CD4-positive, alpha-beta memory T cell (primary cell): Measurements from ENCODE around the gene NT5DC1. TPM values are rescaled to one million over a fixed set of nuclear protein-coding genes. Genes with fewer than 3 reads are reported as not detected.

Experiments
- CTCF ChIA-PET: fragments of 350-600 bp; sonication (Branson Sonifier 250); formaldehyde crosslinking; loops from one replicate; lab custom pipeline; 2021; ENCODE audit warnings: inconsistent platforms; ENCODE audit not compliant: partially characterized antibody; lab: Charles Lee
- POLR2A ChIA-PET: fragments of 350-600 bp; sonication (Branson Sonifier 250); formaldehyde crosslinking; loops from one replicate; lab custom pipeline; 2021; ENCODE audit not compliant: partially characterized antibody; lab: Charles Lee
- DNase-seq, 5 donors: peaks; one replicate each; pipeline versions ENCODE4 v3.0.0 to v3.0.0-alpha.2; 2020 to 2022; ENCODE audit warnings: mixed read lengths in 1 of 5
- H3K27ac ChIP-seq: one replicate; pipeline ENCODE4 v1.7.0; 2013; ENCODE audit warnings: low read depth, low read length
- H3K27me3 ChIP-seq: 2 replicates; pipeline ENCODE4 v1.7.0; 2013; ENCODE audit warnings: mild to moderate bottlenecking, low read length, moderate library complexity; ENCODE audit not compliant: insufficient read depth
- H3K36me3 ChIP-seq: 2 replicates; pipeline ENCODE4 v1.7.0; 2013; ENCODE audit warnings: mild to moderate bottlenecking, low read length, moderate library complexity; ENCODE audit not compliant: insufficient read depth
- H3K4me1 ChIP-seq: 2 replicates; pipeline ENCODE4 v1.7.0; 2013; ENCODE audit warnings: mild to moderate bottlenecking, low read length, moderate library complexity; ENCODE audit not compliant: insufficient read depth
- H3K4me3 ChIP-seq, 2 donors: one replicate each; pipeline ENCODE4 v1.7.0; 2013; ENCODE audit warnings: low read length in 2 of 2, mild to moderate bottlenecking in 1 of 2
- H3K9me3 ChIP-seq, 2 donors: one replicate each; pipeline ENCODE4 v1.7.0; 2013; ENCODE audit warnings: low read length in 2 of 2, control low read depth in 1 of 2; ENCODE audit not compliant: control insufficient read depth in 1 of 2
- H3K27ac Mint-ChIP-seq, 7 donors: one replicate each; pipeline ENCODE4 v1.8.0; 2020 to 2021; ENCODE audit warnings: mixed read lengths in 7 of 7, mild to moderate bottlenecking in 6 of 7, inconsistent platforms in 3 of 7, moderate library complexity in 3 of 7
- H3K27me3 Mint-ChIP-seq, 2 donors: one replicate each; pipeline ENCODE4 v1.8.0; 2020 to 2021; ENCODE audit warnings: mixed read lengths in 2 of 2
- H3K36me3 Mint-ChIP-seq, 2 donors: one replicate each; pipeline ENCODE4 v1.8.0; 2020 to 2021; ENCODE audit warnings: mixed read lengths in 2 of 2, inconsistent platforms in 1 of 2, mild to moderate bottlenecking in 1 of 2
- H3K4me1 Mint-ChIP-seq, 4 donors: one replicate each; pipeline ENCODE4 v1.8.0; 2020 to 2021; ENCODE audit warnings: mixed read lengths in 4 of 4, mild to moderate bottlenecking in 1 of 4
- H3K4me3 Mint-ChIP-seq, 8 donors: one replicate each; pipeline ENCODE4 v1.8.0; 2020 to 2021; ENCODE audit warnings: mixed read lengths in 8 of 8, mild to moderate bottlenecking in 7 of 8, moderate library complexity in 6 of 8, inconsistent platforms in 3 of 8
- H3K9me3 Mint-ChIP-seq, 8 donors: one replicate each; pipeline ENCODE4 v1.8.0; 2020 to 2021; ENCODE audit warnings: mixed read lengths in 8 of 8, mild to moderate bottlenecking in 5 of 8, inconsistent platforms in 3 of 8, moderate library complexity in 1 of 8
- intact Hi-C: fragments of 100-400 bp; cut with micrococcal nuclease; formaldehyde crosslinking; loops from one replicate; pipeline ENCODE4 v1.15.1; 2023
- polyA plus RNA-seq, 2 donors: library from polyadenylated mRNA; unstranded; fragments of 300-500 nt; fragmentation: Illumina TruSeq; gene quantifications; one replicate each; pipeline ENCODE4 v1.2.3, GENCODE V29; 2021
- total RNA-seq, 2 experiments: library from RNA; stranded (reverse); gene quantifications; one replicate each; pipeline ENCODE4 v1.2.3, GENCODE V29; 2021

NT5DC1 gene
- total and polyA plus RNA-seq, 4 experiments from 2014 or later: 50.5 to 78.4 (median 58.3) TPM

DNA sequence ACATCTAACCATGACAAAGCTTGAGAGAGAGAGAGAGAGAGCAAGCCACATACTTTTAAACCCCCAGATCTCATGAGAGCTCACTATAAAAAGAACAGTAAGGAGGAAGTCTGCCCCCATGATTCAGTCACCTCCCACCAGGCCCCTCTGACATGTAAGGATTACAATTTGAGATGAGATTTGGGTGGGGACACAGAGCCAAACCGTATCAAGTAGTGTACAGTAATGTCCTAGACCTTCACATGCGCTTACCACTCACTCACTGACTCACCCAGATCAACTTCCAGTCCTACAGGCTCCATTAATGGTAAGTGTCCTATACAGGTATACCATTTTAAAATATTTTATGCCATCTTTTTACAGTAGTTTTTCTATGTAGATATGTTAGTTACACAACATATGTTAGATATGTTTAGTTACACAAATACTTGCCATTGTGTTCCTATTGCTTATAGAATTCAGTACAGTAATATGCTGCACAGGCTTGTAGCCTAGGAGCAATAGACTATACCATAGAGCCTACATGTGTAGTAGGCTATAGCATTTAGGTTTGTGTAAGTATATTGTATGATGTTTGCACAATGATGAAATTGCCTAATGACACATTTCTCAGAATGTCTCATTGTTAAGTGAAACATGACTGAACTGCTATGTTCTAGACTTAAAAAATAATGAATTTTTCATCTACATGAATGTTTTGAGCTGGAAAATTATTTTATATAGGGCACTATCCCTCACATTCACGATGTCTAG is 167.4 kb downstream of the NT5DC1 start:
- H3K4me1 Mint-ChIP-seq: peaks cover 12 to 23% (median 19%) of the 10 kb centered on the region in 4 donors
- no peak overlapping the region for H3K4me3 ChIP-seq
- H3K27me3 ChIP-seq: no peaks in the 10 kb centered on the region
- H3K4me3 Mint-ChIP-seq: no peak overlapping the region
- H3K27me3 Mint-ChIP-seq: no peaks in the 10 kb centered on the region
- peaks cover 33 to 36% of the 10 kb centered on the region in 2 donors for H3K36me3 Mint-ChIP-seq
- H3K9me3 Mint-ChIP-seq: peaks cover 0 to 14% (median 11%) of the 10 kb centered on the region in 8 donors
- no peaks in the 10 kb centered on the region for H3K9me3 ChIP-seq
- H3K4me1 ChIP-seq: peaks cover 20% of the 10 kb centered on the region
- peak overlapping the region in 6 of 7 donors; percentile 4 to 88 (median 79) for H3K27ac Mint-ChIP-seq
- no peak for DNase-seq
- peaks cover 8% of the 10 kb centered on the region for H3K36me3 ChIP-seq
- intact Hi-C loops: loop anchor here (1.0 kb wide), 2 partner anchors 8 to 264 kb away; no protein-coding TSS in a partner anchor
- POLR2A ChIA-PET: interaction anchor here (0.9 to 3.9 kb wide), 5 partner anchors 11 to 303 kb away, joined by 3 to 66 read pairs (median 4); partner anchors contain the start of genes RWDD1, TSPYL1 and TSPYL4
- H3K27ac ChIP-seq: no peak overlapping the region
- CTCF ChIA-PET: interaction anchor here (0.9 to 5.6 kb wide), 23 partner anchors 11 to 304 kb away, joined by 3 to 49 read pairs (median 4); partner anchors contain the start of genes NT5DC1, RWDD1, TSPYL1 and TSPYL4

DNA sequence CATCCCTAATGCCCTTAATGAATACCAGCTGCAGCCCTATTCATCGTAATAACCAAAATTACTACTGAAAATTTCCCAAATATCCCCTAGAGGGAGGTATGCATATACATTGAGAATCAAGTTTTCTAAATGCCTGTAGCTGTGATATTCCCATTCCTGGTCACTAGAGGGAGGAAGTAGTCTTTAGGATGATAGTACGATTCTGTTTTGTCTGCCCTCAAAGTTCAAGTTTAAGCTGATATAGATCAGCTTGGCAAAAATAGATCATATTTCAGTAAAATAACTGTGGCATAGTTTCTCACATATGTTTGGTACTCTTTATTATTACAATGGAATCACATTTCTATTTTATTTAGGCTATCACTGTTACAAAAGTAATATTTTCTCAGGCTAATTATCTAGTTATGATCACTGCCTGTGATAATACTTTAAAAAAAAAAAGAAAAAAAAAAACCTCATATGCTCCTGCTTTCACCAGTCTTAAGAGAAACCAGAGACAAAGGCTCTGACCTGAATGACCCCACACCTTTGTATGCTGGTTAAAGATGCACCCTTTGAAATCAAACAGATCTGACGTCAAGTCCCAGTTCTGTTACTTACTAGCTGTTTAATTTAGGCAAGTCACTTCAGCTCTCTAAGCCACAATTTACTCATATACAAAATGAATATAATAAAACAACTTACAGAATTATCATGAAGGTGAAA is 168.1 kb downstream of the NT5DC1 start:
- Histone ChIP-seq H3K27me3 (no peaks in the 10 kb centered on the region), H3K27ac (no peak overlapping the region), H3K9me3 (no peaks in the 10 kb centered on the region), H3K4me3 (no peak overlapping the region), H3K36me3 (peaks cover 8% of the 10 kb centered on the region), H3K4me1 (peaks cover 25% of the 10 kb centered on the region)
- H3K9me3 Mint-ChIP-seq: peaks cover 0 to 7% (median 5%) of the 10 kb centered on the region in 8 donors
- H3K4me1 Mint-ChIP-seq: peaks cover 16 to 29% (median 24%) of the 10 kb centered on the region in 4 donors
- H3K4me3 Mint-ChIP-seq: no peak overlapping the region
- ChIA-PET POLR2A (interaction anchor here (0.9 to 3.9 kb wide), 3 partner anchors 10 to 302 kb away, joined by 3 to 66 read pairs (median 7); partner anchors contain the start of genes RWDD1, TSPYL1 and TSPYL4), CTCF (interaction anchor here (0.9 to 5.6 kb wide), 23 partner anchors 10 to 303 kb away, joined by 3 to 49 read pairs (median 4); partner anchors contain the start of genes NT5DC1, RWDD1, TSPYL1 and TSPYL4)
- peak overlapping the region; percentile 4 to 82 (median 65) for H3K27ac Mint-ChIP-seq
- intact Hi-C loops: loop anchor here (1.0 kb wide), 2 partner anchors 8 to 264 kb away; no protein-coding TSS in a partner anchor
- H3K27me3 Mint-ChIP-seq: no peaks in the 10 kb centered on the region
- peak in 4 of 5 donors; percentile 44 to 50 (median 46) for DNase-seq
- peaks cover 25 to 39% of the 10 kb centered on the region in 2 donors for H3K36me3 Mint-ChIP-seq

DNA sequence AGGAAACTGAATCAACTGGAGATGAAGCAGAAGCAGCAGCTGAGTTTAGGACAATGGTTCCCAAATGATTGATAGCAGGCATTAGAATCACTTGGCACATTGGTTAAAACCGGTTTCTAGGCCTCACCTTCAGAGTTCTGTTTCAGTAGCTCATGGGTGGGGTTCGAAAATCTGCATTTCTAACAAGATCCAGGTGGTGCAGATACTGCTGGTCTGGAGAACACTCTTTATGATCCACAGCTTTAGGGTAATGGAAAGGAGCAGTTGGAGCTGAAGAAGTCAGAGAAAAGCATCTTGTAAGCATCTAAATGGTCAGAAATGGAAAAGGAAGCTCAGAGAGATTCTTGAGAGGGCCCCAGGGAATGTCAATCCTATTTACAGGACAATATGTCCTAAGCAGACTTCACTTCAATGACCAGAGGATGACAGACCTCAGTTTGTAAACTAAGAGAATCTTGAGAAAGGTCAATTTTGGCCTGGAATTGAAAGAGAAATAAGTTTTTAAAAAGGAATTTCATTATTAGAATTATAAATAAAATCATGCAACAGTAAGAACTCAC is 170.6 kb downstream of the NT5DC1 start:
- peaks cover 8% of the 10 kb centered on the region for H3K36me3 ChIP-seq
- H3K27me3 ChIP-seq: no peaks in the 10 kb centered on the region
- Mint-ChIP-seq H3K36me3 (peaks cover 22 to 48% of the 10 kb centered on the region in 2 donors), H3K4me1 (peaks cover 27 to 52% (median 35%) of the 10 kb centered on the region in 4 donors), H3K4me3 (no peak overlapping the region), H3K9me3 (no peaks in the 10 kb centered on the region), H3K27ac (peak overlapping the region in 6 of 7 donors; percentile 7 to 52 (median 47)), H3K27me3 (no peaks in the 10 kb centered on the region)
- no peak overlapping the region for H3K4me3 ChIP-seq
- H3K27ac ChIP-seq: no peak overlapping the region
- H3K9me3 ChIP-seq: no peaks in the 10 kb centered on the region
- ChIA-PET CTCF (interaction anchor here (0.6 to 5.6 kb wide), 6 partner anchors 8 to 299 kb away, joined by 3 to 48 read pairs (median 4); partner anchors contain the start of genes RWDD1, TSPYL1 and TSPYL4), POLR2A (interaction anchor here (0.8 to 3.9 kb wide), 2 partner anchors 8 to 17 kb away, joined by 3 to 66 read pairs; partner anchors contain the start of genes TSPYL1 and TSPYL4)
- H3K4me1 ChIP-seq: peaks cover 48% of the 10 kb centered on the region
- intact Hi-C loops: no loop called here
- no peak for DNase-seq

DNA sequence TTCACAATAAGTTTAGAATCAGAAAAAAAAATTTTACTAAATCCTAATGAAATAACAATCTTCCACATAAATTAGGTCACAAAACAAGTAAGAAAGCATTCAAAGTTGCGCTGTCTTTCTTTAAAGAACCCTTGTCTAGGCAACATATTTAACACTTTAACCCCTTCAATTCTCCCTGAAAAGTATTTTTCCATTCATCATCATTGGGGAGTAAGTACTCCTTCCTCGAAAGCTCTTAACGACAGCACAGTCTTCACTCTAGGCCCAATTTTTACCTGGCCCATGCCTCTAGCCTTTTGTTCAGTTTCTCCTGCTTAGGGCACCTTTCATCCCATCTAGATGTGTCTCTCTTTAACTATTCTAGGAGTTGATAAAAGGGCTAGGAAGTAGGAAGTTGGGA is 176.5 kb downstream of the NT5DC1 start:
- H3K4me1 Mint-ChIP-seq: peaks cover 45 to 90% (median 65%) of the 10 kb centered on the region in 4 donors
- POLR2A ChIA-PET: interaction anchor here (1.2 to 4.8 kb wide), 4 partner anchors 7 to 294 kb away, joined by 3 to 114 read pairs (median 72); partner anchors contain the start of genes NT5DC1, RWDD1 and TSPYL4
- H3K36me3 Mint-ChIP-seq: peaks cover 43 to 63% of the 10 kb centered on the region in 2 donors
- Histone ChIP-seq H3K4me1 (peaks cover 69% of the 10 kb centered on the region), H3K9me3 (no peaks in the 10 kb centered on the region), H3K27me3 (no peaks in the 10 kb centered on the region), H3K4me3 (peak overlapping the region; percentile 75 to 97), H3K27ac (peak overlapping the region; percentile 97), H3K36me3 (peaks cover 6% of the 10 kb centered on the region)
- peaks cover 0 to 3% (median 0%) of the 10 kb centered on the region in 8 donors for H3K9me3 Mint-ChIP-seq
- intact Hi-C loops: no loop called here
- H3K4me3 Mint-ChIP-seq: peak overlapping the region; percentile 96 to 100 (median 99)
- CTCF ChIA-PET: interaction anchor here (0.7 to 5.3 kb wide), 4 partner anchors 8 to 283 kb away, joined by 3 to 40 read pairs (median 6); no protein-coding TSS in a partner anchor
- H3K27me3 Mint-ChIP-seq: no peaks in the 10 kb centered on the region
- H3K27ac Mint-ChIP-seq: peak overlapping the region; percentile 86 to 100 (median 99)
- DNase-seq: no peak

DNA sequence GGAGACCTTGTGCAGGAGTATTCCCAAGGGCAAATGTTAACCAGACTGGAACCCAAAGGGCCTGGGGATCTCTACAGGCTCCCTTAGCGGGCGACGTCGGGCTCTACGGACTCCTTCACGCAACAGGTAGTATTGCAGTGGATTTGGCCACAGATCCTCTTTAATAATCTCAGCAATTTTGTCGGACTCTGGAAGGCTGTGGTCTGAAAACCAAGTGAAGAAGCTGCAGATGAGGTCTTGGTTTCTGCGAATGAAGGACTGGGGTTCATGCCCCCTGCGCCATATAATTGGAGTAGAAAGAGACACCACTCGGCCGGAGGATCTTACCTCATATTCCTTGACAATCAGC is 177.8 kb downstream of the NT5DC1 start:
- Mint-ChIP-seq H3K4me3 (peak overlapping the region; percentile 96 to 100 (median 99)), H3K4me1 (peaks cover 41 to 82% (median 55%) of the 10 kb centered on the region in 4 donors), H3K27me3 (no peaks in the 10 kb centered on the region), H3K36me3 (peaks cover 39 to 51% of the 10 kb centered on the region in 2 donors), H3K27ac (peak overlapping the region; percentile 99 to 100 (median 100)), H3K9me3 (peaks cover 0 to 3% (median 0%) of the 10 kb centered on the region in 8 donors)
- Histone ChIP-seq H3K36me3 (peaks cover 6% of the 10 kb centered on the region), H3K27me3 (no peaks in the 10 kb centered on the region), H3K4me3 (peak overlapping the region; percentile 95 to 97), H3K4me1 (peaks cover 56% of the 10 kb centered on the region), H3K9me3 (no peaks in the 10 kb centered on the region), H3K27ac (peak overlapping the region; percentile 97)
- ChIA-PET CTCF (interaction anchor here (0.8 to 5.3 kb wide), 4 partner anchors 9 to 256 kb away, joined by 3 to 40 read pairs (median 7); no protein-coding TSS in a partner anchor), POLR2A (interaction anchor here (0.9 to 4.8 kb wide), 11 partner anchors 9 to 403 kb away, joined by 3 to 114 read pairs (median 20); partner anchors contain the start of genes DSE, KPNA5, NT5DC1 and RWDD1)
- intact Hi-C loops: loop anchor here (2.0 kb wide), 1 partner anchor 92 kb away; the partner anchor contains the start of gene DSE
- peak in 1 of 5 donors; percentile 39 for DNase-seq

DNA sequence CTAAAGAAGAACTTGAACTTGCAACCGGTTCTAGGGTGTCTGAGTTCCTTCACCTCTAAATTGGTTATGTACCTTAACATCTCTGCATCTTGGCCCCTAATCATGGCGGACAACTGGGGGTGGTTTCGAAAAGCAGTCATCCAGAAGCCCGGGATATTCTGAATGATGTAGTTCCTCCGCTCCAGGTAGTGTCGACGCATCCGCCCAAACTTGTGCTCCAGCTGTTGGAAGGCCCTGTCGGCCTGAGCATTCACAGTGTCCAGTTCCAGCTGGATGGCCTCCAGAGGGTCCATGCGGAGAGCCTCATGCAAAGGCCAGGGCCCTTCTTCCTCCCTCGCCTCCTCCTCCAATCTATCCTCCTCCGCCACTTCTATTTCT is 178.2 kb downstream of the NT5DC1 start:
- peaks cover 56% of the 10 kb centered on the region for H3K4me1 ChIP-seq
- ChIA-PET POLR2A (interaction anchor here (0.7 to 4.8 kb wide), 16 partner anchors 9 to 1324 kb away, joined by 3 to 114 read pairs (median 8); partner anchors contain the start of genes DSE, GOPC, KPNA5 and NT5DC1), CTCF (interaction anchor here (0.8 to 5.3 kb wide), 9 partner anchors 8 to 292 kb away, joined by 3 to 40 read pairs (median 3); partner anchors contain the start of gene TSPYL4)
- DNase-seq: peak in 1 of 5 donors; percentile 31
- H3K9me3 ChIP-seq: no peaks in the 10 kb centered on the region
- H3K27me3 ChIP-seq: no peaks in the 10 kb centered on the region
- H3K4me3 ChIP-seq: peak overlapping the region; percentile 95 to 97
- peaks cover 40 to 80% (median 53%) of the 10 kb centered on the region in 4 donors for H3K4me1 Mint-ChIP-seq
- peak overlapping the region; percentile 97 for H3K27ac ChIP-seq
- H3K36me3 ChIP-seq: peaks cover 6% of the 10 kb centered on the region
- H3K4me3 Mint-ChIP-seq: peak overlapping the region; percentile 96 to 100 (median 99)
- H3K27me3 Mint-ChIP-seq: no peaks in the 10 kb centered on the region
- peak overlapping the region; percentile 99 to 100 (median 100) for H3K27ac Mint-ChIP-seq
- peaks cover 39 to 49% of the 10 kb centered on the region in 2 donors for H3K36me3 Mint-ChIP-seq
- peaks cover 0 to 3% (median 0%) of the 10 kb centered on the region in 8 donors for H3K9me3 Mint-ChIP-seq
- intact Hi-C loops: loop anchor here (1.0 to 2.0 kb wide), 5 partner anchors 25 to 402 kb away; partner anchors contain the start of genes DSE, KPNA5, NT5DC1 and RWDD1
